ENCODE data around the gene IQSEC1. TPM values are rescaled to one million over a fixed set of nuclear protein-coding genes. Genes with fewer than 3 reads are reported as not detected.

IQSEC1 gene
- total and polyA plus RNA-seq, 2 donors (not counting 3 experiments of a cell fraction or from before 2014, with no cell fraction given) = 5.2 to 18.0 TPM

DNA sequence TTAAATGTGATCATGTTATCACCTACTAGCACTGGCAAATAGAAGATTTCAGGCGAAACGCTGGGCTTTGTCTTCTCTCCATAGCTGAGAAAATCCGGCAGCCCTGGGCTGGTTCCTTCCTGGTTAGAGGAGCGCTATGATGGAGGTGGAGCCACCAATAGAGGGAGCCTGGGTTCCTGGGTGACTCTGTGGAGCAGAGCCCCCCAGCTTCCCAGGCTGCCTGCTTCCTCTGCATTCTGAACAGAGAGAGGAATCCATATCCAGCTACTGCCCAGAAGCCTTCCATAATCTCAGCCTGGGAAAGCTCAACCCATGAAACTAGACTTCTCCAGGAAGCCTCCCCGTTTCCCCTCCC is 32.6 kb upstream of the IQSEC1 start:
- H3K36me3 ChIP-seq (ENCODE audit: control insufficient read depth in 2 of 2, extremely low read depth in 1 of 2, insufficient read depth in 2 of 2, low read length in 2 of 2) = no peaks in the 10 kb centered on the region
- H4K20me1 ChIP-seq (replicated peaks; ENCODE audit: control insufficient read depth, extremely low read depth, insufficient read depth, low read length) = no peaks in the 10 kb centered on the region
- ChIA-PET CTCF (interaction anchor here (2.1 kb wide), 1 partner anchor 14 kb away, joined by 16 read pairs; no protein-coding TSS in a partner anchor), POLR2A (no interaction called here)
- H3K9ac ChIP-seq (replicated peaks; ENCODE audit: extremely low read depth, insufficient read depth, low read length) = no peak overlapping the region
- no peak for FAIRE-seq
- no peak for DNase-seq (ENCODE audit: low read depth, low spot score)
- H2AFZ ChIP-seq (ENCODE audit: low read depth, low read length) = no peak overlapping the region
- TF ChIP-seq GATA2 (IDR thresholded peaks at IDR 0.05; ENCODE audit: insufficient read depth, insufficient read length, low read depth, low read length) (no peak), FOS (IDR thresholded peaks at IDR 0.05; ENCODE audit: borderline replicate concordance, insufficient read depth, low read length) (no peak), CTCF (IDR thresholded peaks at IDR 0.05; ENCODE audit: extremely low read depth in 1 of 2, insufficient read depth in 1 of 2, low read depth in 1 of 2, low read length in 2 of 2) (no peak)
- H3K79me2 ChIP-seq (ENCODE audit: control insufficient read depth, insufficient read depth, low read length) = no peaks in the 10 kb centered on the region
- no peaks in the 10 kb centered on the region for H3K9me1 ChIP-seq (replicated peaks; ENCODE audit: control insufficient read depth, extremely low read depth, insufficient read depth, low read length)
- no TSS peak for BruUV-seq (replicated peaks)
- H3K27ac ChIP-seq (ENCODE audit: insufficient read depth, low read depth, low read length) = no peak overlapping the region
- dilution Hi-C loops (cut with MboI; ENCODE audit: extremely low pct_ligation_motif_present, low sequenced_read_pairs) = no loop called here
- no peak overlapping the region for H3K4me3 ChIP-seq (replicated peaks in 1 of 3; ENCODE audit: insufficient read depth in 1 of 3, low read depth in 1 of 3, low read length in 3 of 3)
- intact Hi-C loops (cut with micrococcal nuclease) = no loop called here
- no peaks in the 10 kb centered on the region for H3K4me1 ChIP-seq (ENCODE audit: control insufficient read depth, extremely low read depth, insufficient read depth, low read length)
- H3K4me2 ChIP-seq (ENCODE audit: insufficient read depth, low read length) = no peak overlapping the region
- H3K27me3 ChIP-seq (ENCODE audit: control insufficient read depth in 2 of 2, insufficient read depth in 2 of 2, low read length in 2 of 2) = no peaks in the 10 kb centered on the region
- H3K9me3 ChIP-seq (replicated peaks; ENCODE audit: control insufficient read depth, insufficient read depth, low read length) = no peaks in the 10 kb centered on the region

GRCh38 chr3:13105181-13105895 is 32.1 kb upstream of the IQSEC1 start:
- no peak overlapping the region for H3K9ac ChIP-seq (replicated peaks; ENCODE audit: extremely low read depth, insufficient read depth, low read length)
- no peak for TF ChIP-seq FOS (IDR thresholded peaks at IDR 0.05; ENCODE audit: borderline replicate concordance, insufficient read depth, low read length)
- TF ChIP-seq MAX (IDR thresholded peaks at IDR 0.05; ENCODE audit: insufficient read depth, insufficient read length) = no peak
- TF ChIP-seq GATA2 (IDR thresholded peaks at IDR 0.05; ENCODE audit: insufficient read depth, insufficient read length, low read depth, low read length) = no peak
- no peak for TF ChIP-seq POLR2AphosphoS5 (IDR thresholded peaks at IDR 0.05; ENCODE audit: insufficient read depth, low read depth, low read length)
- TF ChIP-seq MYC (IDR thresholded peaks at IDR 0.05; ENCODE audit: low read depth, low read length) = no peak
- TF ChIP-seq POLR2A (IDR thresholded peaks at IDR 0.05; ENCODE audit: low read depth, low read length) = no peak
- no peak for TF ChIP-seq EZH2 (IDR thresholded peaks at IDR 0.05; ENCODE audit: borderline replicate concordance, low read depth, low read length, severe bottlenecking)
- TF ChIP-seq CTCF (IDR thresholded peaks at IDR 0.05; ENCODE audit: extremely low read depth in 1 of 2, insufficient read depth in 1 of 2, low read depth in 1 of 2, low read length in 2 of 2) = no peak
- no peak for TF ChIP-seq JUN (IDR thresholded peaks at IDR 0.05; ENCODE audit: borderline replicate concordance, insufficient read depth, insufficient read length, low read depth)
- H4K20me1 ChIP-seq (replicated peaks; ENCODE audit: control insufficient read depth, extremely low read depth, insufficient read depth, low read length) = no peaks in the 10 kb centered on the region
- ChIA-PET CTCF (interaction anchor here (2.1 kb wide), 1 partner anchor 13 kb away, joined by 16 read pairs; no protein-coding TSS in a partner anchor), POLR2A (no interaction called here)
- BruUV-seq (replicated peaks) = no TSS peak
- no peak overlapping the region for H3K4me3 ChIP-seq (replicated peaks in 1 of 3; ENCODE audit: insufficient read depth in 1 of 3, low read depth in 1 of 3, low read length in 3 of 3)
- H3K27me3 ChIP-seq (ENCODE audit: control insufficient read depth in 2 of 2, insufficient read depth in 2 of 2, low read length in 2 of 2) = no peaks in the 10 kb centered on the region
- no peaks in the 10 kb centered on the region for H3K9me3 ChIP-seq (replicated peaks; ENCODE audit: control insufficient read depth, insufficient read depth, low read length)
- H3K4me1 ChIP-seq (ENCODE audit: control insufficient read depth, extremely low read depth, insufficient read depth, low read length) = no peaks in the 10 kb centered on the region
- DNase-seq (ENCODE audit: low read depth, low spot score) (no peak), FAIRE-seq (no peak)
- H3K4me2 ChIP-seq (ENCODE audit: insufficient read depth, low read length) = no peak overlapping the region
- H3K27ac ChIP-seq (ENCODE audit: insufficient read depth, low read depth, low read length) = no peak overlapping the region
- no peaks in the 10 kb centered on the region for H3K9me1 ChIP-seq (replicated peaks; ENCODE audit: control insufficient read depth, extremely low read depth, insufficient read depth, low read length)
- no peaks in the 10 kb centered on the region for H3K36me3 ChIP-seq (ENCODE audit: control insufficient read depth in 2 of 2, extremely low read depth in 1 of 2, insufficient read depth in 2 of 2, low read length in 2 of 2)
- H3K79me2 ChIP-seq (ENCODE audit: control insufficient read depth, insufficient read depth, low read length) = no peaks in the 10 kb centered on the region
- dilution Hi-C loops (cut with MboI; ENCODE audit: extremely low pct_ligation_motif_present, low sequenced_read_pairs) = no loop called here
- no peak overlapping the region for H2AFZ ChIP-seq (ENCODE audit: low read depth, low read length)
- intact Hi-C loops (cut with micrococcal nuclease) = no loop called here
